Ascending aorta (tissue), 2 donors: ENCODE results near the gene MLYCD. TPM values are rescaled to one million over a fixed set of nuclear protein-coding genes. Genes with fewer than 3 reads are reported as not detected.

ENCODE experiments used
- DNase-seq, 2 donors: peaks; one replicate each; pipeline ENCODE4 v3.0.0-alpha.2; 2019; ENCODE audit warnings: low spot score in 2 of 2
- H3K27ac ChIP-seq, 2 donors: fragments of 200-600 bp; sonication (generic); one replicate each; pipeline ENCODE4 v1.5.1; 2016 to 2017; ENCODE audit warnings: mild to moderate bottlenecking in 1 of 2
- H3K27me3 ChIP-seq: fragments of 200-600 bp; sonication (generic); one replicate; pipeline ENCODE4 v1.5.1; 2017
- H3K36me3 ChIP-seq, 2 donors: fragments of 200-600 bp; sonication (generic); one replicate each; pipeline ENCODE4 v1.5.1; 2016
- H3K4me1 ChIP-seq, 2 donors: fragments of 200-600 bp; sonication (generic); one replicate each; pipeline ENCODE4 v1.5.1; 2016 to 2017; ENCODE audit warnings: mild to moderate bottlenecking in 1 of 2
- H3K4me3 ChIP-seq, 2 donors: fragments of 200-600 bp; sonication (generic); one replicate each; pipeline ENCODE4 v1.5.1; 2016 to 2017; ENCODE audit warnings: mild to moderate bottlenecking in 1 of 2
- H3K9me3 ChIP-seq, 2 donors: fragments of 200-600 bp; sonication (generic); one replicate each; pipeline ENCODE4 v1.5.1; 2016
- intact Hi-C: fragments of 100-400 bp; cut with DNase I; formaldehyde crosslinking; loops from one replicate; pipeline ENCODE4 v1.15.1; 2023
- total RNA-seq: library from RNA; depleted of rRNA; stranded (reverse); fragments of >200 nt; gene quantifications from one replicate; pipeline ENCODE4 v1.1.0, GENCODE V29; 2016
- TF ChIP-seq, protein P1 (sequence below), 3 experiments: fragments of 200-600 bp in 2 of 3; fragments of 450-650 bp in 1 of 3; sonication (generic) in 2 of 3; IDR thresholded peaks; one replicate each; pipeline ENCODE4 v1.5.1; 2016 to 2019; ENCODE audit warnings: antibody characterized with exemption in 3 of 3, mild to moderate bottlenecking in 1 of 3, moderate library complexity in 1 of 3

MLYCD gene
- total RNA-seq, 1 donor from 2014 or later, result 13.4 TPM

DNA sequence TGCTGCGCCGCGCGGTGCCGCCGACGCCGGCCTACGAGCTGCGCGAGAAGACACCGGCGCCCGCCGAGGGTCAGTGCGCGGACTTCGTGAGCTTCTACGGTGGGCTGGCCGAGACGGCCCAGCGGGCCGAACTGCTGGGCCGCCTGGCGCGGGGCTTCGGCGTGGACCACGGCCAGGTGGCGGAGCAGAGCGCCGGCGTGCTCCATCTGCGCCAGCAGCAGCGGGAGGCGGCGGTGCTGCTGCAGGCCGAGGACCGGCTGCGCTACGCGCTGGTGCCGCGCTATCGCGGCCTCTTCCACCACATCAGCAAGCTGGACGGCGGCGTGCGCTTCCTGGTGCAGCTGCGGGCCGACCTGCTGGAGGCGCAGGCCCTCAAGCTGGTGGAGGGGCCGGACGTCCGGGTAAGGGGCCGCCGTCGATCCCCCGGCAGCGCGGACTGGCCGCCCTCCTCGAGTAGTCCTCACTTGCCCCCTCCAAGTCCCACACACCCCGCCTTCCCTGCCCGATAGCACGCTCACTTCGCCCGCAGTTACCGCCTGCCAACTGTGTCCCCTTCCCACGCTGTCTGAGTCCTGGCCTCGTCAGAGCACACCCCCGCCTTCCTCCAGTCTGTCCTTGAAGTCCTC is 470 bp downstream of the MLYCD start:
- intact Hi-C loops, result loop anchor here (2.0 to 10.0 kb wide), 4 partner anchors 53 to 185 kb away; partner anchors contain the start of genes HSBP1 and OSGIN1
- DNase-seq, result peak in 1 of 2 donors; percentile 74

DNA sequence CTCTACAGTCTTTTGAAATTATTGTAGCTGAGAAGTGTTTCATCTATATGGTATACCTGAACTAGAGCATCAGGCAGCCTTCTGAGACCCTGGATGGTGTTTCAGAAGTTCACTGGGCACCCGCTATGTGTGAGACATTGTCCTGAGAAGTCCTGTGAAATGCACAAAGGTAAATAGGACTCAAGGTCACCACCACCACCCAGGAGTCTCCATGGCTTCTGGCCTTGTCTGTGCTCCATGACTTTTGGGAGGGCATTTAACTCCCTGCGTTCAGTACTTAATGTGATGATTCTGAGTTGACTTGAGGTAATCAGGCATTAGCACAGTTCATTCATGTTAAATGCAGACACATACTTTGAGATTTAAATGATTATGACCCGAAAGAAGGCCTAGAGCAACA is 1.1 kb downstream of the MLYCD start:
- intact Hi-C loops, result loop anchor here (2.0 to 10.0 kb wide), 4 partner anchors 53 to 185 kb away; partner anchors contain the start of genes HSBP1 and OSGIN1
- H3K27me3 ChIP-seq, result no peaks in the 10 kb centered on the region
- H3K4me1 ChIP-seq, result peaks cover 3 to 13% of the 10 kb centered on the region in 2 donors
- no peak for DNase-seq
- TF ChIP-seq, protein P1, sequence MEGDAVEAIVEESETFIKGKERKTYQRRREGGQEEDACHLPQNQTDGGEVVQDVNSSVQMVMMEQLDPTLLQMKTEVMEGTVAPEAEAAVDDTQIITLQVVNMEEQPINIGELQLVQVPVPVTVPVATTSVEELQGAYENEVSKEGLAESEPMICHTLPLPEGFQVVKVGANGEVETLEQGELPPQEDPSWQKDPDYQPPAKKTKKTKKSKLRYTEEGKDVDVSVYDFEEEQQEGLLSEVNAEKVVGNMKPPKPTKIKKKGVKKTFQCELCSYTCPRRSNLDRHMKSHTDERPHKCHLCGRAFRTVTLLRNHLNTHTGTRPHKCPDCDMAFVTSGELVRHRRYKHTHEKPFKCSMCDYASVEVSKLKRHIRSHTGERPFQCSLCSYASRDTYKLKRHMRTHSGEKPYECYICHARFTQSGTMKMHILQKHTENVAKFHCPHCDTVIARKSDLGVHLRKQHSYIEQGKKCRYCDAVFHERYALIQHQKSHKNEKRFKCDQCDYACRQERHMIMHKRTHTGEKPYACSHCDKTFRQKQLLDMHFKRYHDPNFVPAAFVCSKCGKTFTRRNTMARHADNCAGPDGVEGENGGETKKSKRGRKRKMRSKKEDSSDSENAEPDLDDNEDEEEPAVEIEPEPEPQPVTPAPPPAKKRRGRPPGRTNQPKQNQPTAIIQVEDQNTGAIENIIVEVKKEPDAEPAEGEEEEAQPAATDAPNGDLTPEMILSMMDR (IDR thresholded peaks at IDR 0.05), result no peak
- no peaks in the 10 kb centered on the region for H3K9me3 ChIP-seq
- H3K36me3 ChIP-seq, result peaks cover 0 to 6% of the 10 kb centered on the region in 2 donors
- H3K27ac ChIP-seq, result peak overlapping the region; percentile 94 to 98
- H3K4me3 ChIP-seq, result peak overlapping the region; percentile 95 to 97

More for the DNA sequence above, 470 bp downstream of the MLYCD start:
- Histone ChIP-seq H3K4me3 (peak overlapping the region; percentile 95 to 97), H3K27me3 (no peaks in the 10 kb centered on the region), H3K36me3 (peaks cover 0 to 6% of the 10 kb centered on the region in 2 donors), H3K4me1 (peaks cover 3 to 13% of the 10 kb centered on the region in 2 donors), H3K27ac (peak overlapping the region; percentile 94 to 98), H3K9me3 (no peaks in the 10 kb centered on the region)
- TF ChIP-seq, protein P1 (IDR thresholded peaks at IDR 0.05), result peak in 1 of 3 experiments; percentile 1

GRCh38 chr16:83900571-83900970 is 1.7 kb downstream of the MLYCD start:
- H3K4me1 ChIP-seq, result peaks cover 3 to 13% of the 10 kb centered on the region in 2 donors
- H3K4me3 ChIP-seq, result peak overlapping the region; percentile 95 to 97
- intact Hi-C loops, result no loop called here
- H3K9me3 ChIP-seq, result no peaks in the 10 kb centered on the region
- TF ChIP-seq, protein P1 (IDR thresholded peaks at IDR 0.05), result no peak
- peaks cover 0 to 10% of the 10 kb centered on the region in 2 donors for H3K36me3 ChIP-seq
- H3K27me3 ChIP-seq, result no peaks in the 10 kb centered on the region
- no peak for DNase-seq
- H3K27ac ChIP-seq, result no peak overlapping the region

GRCh38 chr16:83901101-83901500 is 2.2 kb downstream of the MLYCD start:
- DNase-seq, result no peak
- H3K27ac ChIP-seq, result no peak overlapping the region
- intact Hi-C loops, result no loop called here
- peaks cover 0 to 12% of the 10 kb centered on the region in 2 donors for H3K36me3 ChIP-seq
- peaks cover 3 to 13% of the 10 kb centered on the region in 2 donors for H3K4me1 ChIP-seq
- peak overlapping the region in 1 of 2 donors; percentile 95 for H3K4me3 ChIP-seq
- H3K27me3 ChIP-seq, result no peaks in the 10 kb centered on the region
- TF ChIP-seq, protein P1 (IDR thresholded peaks at IDR 0.05), result no peak
- H3K9me3 ChIP-seq, result no peaks in the 10 kb centered on the region

DNA sequence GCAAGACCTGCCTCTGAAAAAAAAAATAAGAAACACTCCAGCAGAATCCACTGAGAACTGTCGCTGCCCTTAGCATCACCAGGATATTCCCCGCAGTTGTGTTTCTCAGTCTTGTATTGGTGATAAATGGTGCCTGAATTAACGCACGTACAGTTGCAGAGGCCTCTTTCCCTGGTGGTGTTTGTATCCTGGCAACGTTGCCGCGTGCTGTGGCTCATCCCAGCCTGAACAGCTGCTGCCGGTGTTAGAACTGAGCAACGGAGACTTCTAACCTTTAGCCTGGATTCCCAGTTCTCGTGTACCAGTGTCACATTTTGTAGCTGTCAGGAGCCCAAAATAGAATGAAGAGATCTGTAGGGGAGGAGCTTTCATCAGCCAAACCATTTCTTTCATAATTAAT is 4.8 kb downstream of the MLYCD start:
- H3K4me1 ChIP-seq, result peaks cover 0 to 10% of the 10 kb centered on the region in 2 donors

More for the DNA sequence above, 4.8 kb downstream of the MLYCD start:
- no peak overlapping the region for H3K27ac ChIP-seq
- intact Hi-C loops, result no loop called here
- no peaks in the 10 kb centered on the region for H3K9me3 ChIP-seq
- H3K4me3 ChIP-seq, result no peak overlapping the region
- H3K36me3 ChIP-seq, result peaks cover 16 to 31% of the 10 kb centered on the region in 2 donors
- TF ChIP-seq, protein P1 (IDR thresholded peaks at IDR 0.05), result no peak
- DNase-seq, result no peak
- H3K27me3 ChIP-seq, result no peaks in the 10 kb centered on the region
